ENCODE data around the gene GNAT2.
A peak's percentile ranks its signal among the peaks of the same experiment; 100 is the strongest.

GNAT2 gene

GRCh38 chr1:109623601-109624161 is 4.3 kb upstream of the GNAT2 start:
- Histone ChIP-seq H3K4me3 (ENCODE audit: low read depth, low read length) (no peak overlapping the region), H3K36me3 (replicated peaks) (peaks cover 28% of the 10 kb centered on the region), H3K27me3 (replicated peaks) (no peaks in the 10 kb centered on the region), H3K27ac (no peak overlapping the region)
- no peak for TF ChIP-seq CTCF (IDR thresholded peaks at IDR 0.05; ENCODE audit: low read depth, low read length, missing control alignments)
- in situ Hi-C loops (cut with HindIII; ENCODE audit: low pct_ligation_motif_present, low sequenced_read_pairs) = no loop called here
- no peak for DNase-seq

- in situ Hi-C loops (cut with HindIII; ENCODE audit: low pct_ligation_motif_present, low sequenced_read_pairs) = no loop called here
- H3K4me3 ChIP-seq (ENCODE audit: low read depth, low read length) = no peak overlapping the region
These were observed 3.5 kb upstream of the GNAT2 start for GRCh38 chr1:109622895-109623294.

GRCh38 chr1:109622137-109622892 is 2.9 kb upstream of the GNAT2 start:
- TF ChIP-seq CTCF (IDR thresholded peaks at IDR 0.05; ENCODE audit: low read depth, low read length, missing control alignments) = no peak
- Histone ChIP-seq H3K27me3 (replicated peaks) (no peaks in the 10 kb centered on the region), H3K27ac (no peak overlapping the region), H3K36me3 (replicated peaks) (peaks cover 14% of the 10 kb centered on the region), H3K4me3 (ENCODE audit: low read depth, low read length) (peak overlapping the region; percentile 75)
- no peak for DNase-seq
- in situ Hi-C loops (cut with HindIII; ENCODE audit: low pct_ligation_motif_present, low sequenced_read_pairs) = no loop called here

More at GRCh38 chr1:109622895-109623294, 3.5 kb upstream of the GNAT2 start:
- no peak for DNase-seq
- no peaks in the 10 kb centered on the region for H3K27me3 ChIP-seq (replicated peaks)
- no peak for TF ChIP-seq CTCF (IDR thresholded peaks at IDR 0.05; ENCODE audit: low read depth, low read length, missing control alignments)
- H3K27ac ChIP-seq = no peak overlapping the region
- peaks cover 20% of the 10 kb centered on the region for H3K36me3 ChIP-seq (replicated peaks)

- H3K27ac ChIP-seq = no peak overlapping the region
- DNase-seq = no peak
- H3K27me3 ChIP-seq (replicated peaks) = no peaks in the 10 kb centered on the region
- H3K4me3 ChIP-seq (ENCODE audit: low read depth, low read length) = peak overlapping the region; percentile 75
- TF ChIP-seq CTCF (IDR thresholded peaks at IDR 0.05; ENCODE audit: low read depth, low read length, missing control alignments) = no peak
- H3K36me3 ChIP-seq (replicated peaks) = peaks cover 7% of the 10 kb centered on the region
- in situ Hi-C loops (cut with HindIII; ENCODE audit: low pct_ligation_motif_present, low sequenced_read_pairs) = no loop called here
These were observed 2.1 kb upstream of the GNAT2 start for GRCh38 chr1:109621379-109622136.

- Histone ChIP-seq H3K36me3 (replicated peaks) (no peaks in the 10 kb centered on the region), H3K27ac (peak overlapping the region; percentile 90), H3K27me3 (replicated peaks) (no peaks in the 10 kb centered on the region), H3K4me3 (ENCODE audit: low read depth, low read length) (peak overlapping the region; percentile 75)
- peak; percentile 95 for DNase-seq
- in situ Hi-C loops (cut with HindIII; ENCODE audit: low pct_ligation_motif_present, low sequenced_read_pairs) = no loop called here
- TF ChIP-seq CTCF (IDR thresholded peaks at IDR 0.05; ENCODE audit: low read depth, low read length, missing control alignments) = no peak
These were observed 1.4 kb upstream of the GNAT2 start for GRCh38 chr1:109620841-109621286.
